22Rv1 (cell line): Measurements from ENCODE around the gene ABCB6.

Source experiments
- H3K27ac ChIP-seq: fragments of 450-650 bp; 2 replicates; pipeline ENCODE4 v1.5.1; 2017
- ZFX ChIP-seq: fragments of 450-650 bp; IDR thresholded peaks from 2 replicates; pipeline ENCODE4 v1.6.1; 2017; ENCODE audit warnings: antibody characterized with exemption, borderline replicate concordance
- TF ChIP-seq, protein P1 (sequence below): fragments of 450-650 bp; IDR thresholded peaks from 2 replicates; pipeline ENCODE4 v1.5.1; 2017; ENCODE audit warnings: mild to moderate bottlenecking

Gene ABCB6

DNA sequence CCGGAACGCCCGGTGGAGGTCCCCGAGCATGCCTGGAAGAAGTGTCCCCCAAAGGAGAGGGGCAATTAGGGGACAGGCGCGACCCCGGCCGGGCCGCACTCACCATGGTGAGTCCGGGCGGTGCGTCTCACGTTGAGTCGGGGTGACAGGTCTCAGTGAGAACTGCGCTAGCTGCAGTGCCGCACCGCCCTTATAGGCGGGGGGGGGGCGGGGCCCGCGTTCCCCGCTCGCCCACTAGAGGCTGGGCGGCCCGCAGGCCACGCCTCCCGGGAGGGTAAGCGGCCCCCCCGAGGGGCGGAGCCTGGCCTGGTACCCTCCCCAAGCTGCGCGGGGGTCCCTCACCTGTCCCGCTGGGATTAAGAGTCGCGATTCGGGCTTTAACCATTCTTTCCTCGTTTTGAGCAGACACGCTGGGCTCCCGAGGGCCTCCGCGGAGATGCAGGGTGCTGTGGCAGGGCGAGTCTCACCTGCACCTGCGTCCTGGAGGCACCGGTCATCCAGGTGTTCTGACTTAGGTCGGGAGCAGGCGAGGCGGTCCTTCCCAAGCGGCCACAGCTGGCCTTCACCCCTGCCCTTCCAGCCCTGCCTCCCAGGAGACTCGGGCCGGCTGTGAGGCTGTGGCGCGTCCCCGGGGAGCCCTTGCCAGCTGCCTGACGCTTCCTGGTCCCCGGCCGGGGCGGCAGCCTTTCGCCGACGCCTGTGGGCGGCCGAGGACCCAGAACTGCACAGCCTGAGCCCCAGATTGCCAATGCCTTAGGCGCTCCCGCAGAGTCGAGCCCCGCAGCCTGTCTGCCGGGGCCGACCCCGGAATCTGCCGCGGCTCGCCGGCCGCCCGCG lies 35.2 kb upstream of the ABCB6 start, which contains the start of gene TUBA4A:
Gene TUBA4A, minus strand, starts transcription at position 166 of the 837 bp plus-strand sequence. Its CDS starts 60 bp downstream, at position 106.
- H3K27ac ChIP-seq = peak within 1 kb of the TSS; percentile 36
- TF ChIP-seq ZFX = no peak
- TF ChIP-seq, protein P1, sequence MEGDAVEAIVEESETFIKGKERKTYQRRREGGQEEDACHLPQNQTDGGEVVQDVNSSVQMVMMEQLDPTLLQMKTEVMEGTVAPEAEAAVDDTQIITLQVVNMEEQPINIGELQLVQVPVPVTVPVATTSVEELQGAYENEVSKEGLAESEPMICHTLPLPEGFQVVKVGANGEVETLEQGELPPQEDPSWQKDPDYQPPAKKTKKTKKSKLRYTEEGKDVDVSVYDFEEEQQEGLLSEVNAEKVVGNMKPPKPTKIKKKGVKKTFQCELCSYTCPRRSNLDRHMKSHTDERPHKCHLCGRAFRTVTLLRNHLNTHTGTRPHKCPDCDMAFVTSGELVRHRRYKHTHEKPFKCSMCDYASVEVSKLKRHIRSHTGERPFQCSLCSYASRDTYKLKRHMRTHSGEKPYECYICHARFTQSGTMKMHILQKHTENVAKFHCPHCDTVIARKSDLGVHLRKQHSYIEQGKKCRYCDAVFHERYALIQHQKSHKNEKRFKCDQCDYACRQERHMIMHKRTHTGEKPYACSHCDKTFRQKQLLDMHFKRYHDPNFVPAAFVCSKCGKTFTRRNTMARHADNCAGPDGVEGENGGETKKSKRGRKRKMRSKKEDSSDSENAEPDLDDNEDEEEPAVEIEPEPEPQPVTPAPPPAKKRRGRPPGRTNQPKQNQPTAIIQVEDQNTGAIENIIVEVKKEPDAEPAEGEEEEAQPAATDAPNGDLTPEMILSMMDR = no peak

DNA sequence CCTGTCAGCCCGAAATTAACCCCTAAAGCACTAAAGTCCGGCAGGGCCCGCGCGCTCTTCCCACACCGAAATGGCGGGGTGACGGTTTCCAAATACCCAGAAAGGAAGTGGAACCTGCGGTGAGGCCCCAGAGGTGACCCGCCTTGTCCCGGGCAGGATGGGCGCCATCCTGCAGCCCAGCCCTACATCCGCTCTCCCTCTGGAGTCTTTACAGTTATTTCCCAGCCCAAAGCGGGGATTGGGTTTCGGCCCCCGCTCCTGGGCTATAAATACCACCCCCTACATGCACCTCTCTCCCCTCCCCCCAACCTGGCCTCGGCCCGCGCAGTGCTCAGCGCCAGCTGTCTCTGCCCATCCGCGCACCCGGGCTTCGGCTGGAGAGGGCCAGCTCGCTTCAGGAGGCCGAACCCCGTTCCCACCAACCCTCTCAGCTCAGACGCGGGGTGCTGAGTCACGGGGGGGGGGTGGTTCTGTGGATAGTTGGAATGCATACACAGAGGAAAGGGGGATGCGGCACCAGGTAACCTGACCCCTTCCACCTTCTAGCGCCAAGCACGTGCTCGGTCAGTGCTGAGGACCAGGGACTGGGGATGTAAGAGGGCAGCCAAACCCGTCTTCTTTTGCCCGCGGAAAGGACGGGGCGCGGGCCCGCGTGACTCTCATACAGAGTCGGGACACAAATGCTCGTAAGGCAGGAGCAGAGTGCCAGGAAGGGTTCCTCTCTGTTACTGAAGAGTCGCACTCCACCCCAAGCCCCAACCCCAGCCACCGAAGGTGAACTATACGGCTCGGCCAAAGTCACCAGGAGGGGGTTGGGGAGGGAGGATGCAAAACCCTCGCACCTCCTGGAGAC lies 34.4 kb upstream of the ABCB6 start, which contains the start of gene TUBA4B:
Gene TUBA4B, plus strand, starts transcription at position 344 of the 853 bp plus-strand sequence. Its CDS starts 165 bp downstream, at position 509.
- H3K27ac ChIP-seq = peak within 1 kb of the TSS; percentile 36
- TF ChIP-seq, protein P1 = no peak
- no peak for TF ChIP-seq ZFX

DNA sequence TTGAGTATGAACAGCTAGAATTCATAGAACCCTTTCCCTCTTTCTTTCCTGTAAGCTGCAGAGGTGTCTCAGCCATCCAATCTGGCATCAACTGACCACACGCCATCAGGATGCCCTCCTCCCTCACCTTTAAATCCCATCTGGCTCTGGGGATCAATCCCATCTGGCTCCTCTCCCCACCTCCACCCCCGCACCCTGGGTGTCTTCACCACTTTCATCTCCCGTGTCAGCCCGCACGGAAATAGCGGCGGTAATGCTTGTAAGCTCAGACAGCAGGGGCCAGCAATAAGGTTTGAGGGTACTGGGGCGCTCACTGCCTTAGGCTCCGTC lies 33.8 kb upstream of the ABCB6 start:
- H3K27ac ChIP-seq = no peak overlapping the region

DNA sequence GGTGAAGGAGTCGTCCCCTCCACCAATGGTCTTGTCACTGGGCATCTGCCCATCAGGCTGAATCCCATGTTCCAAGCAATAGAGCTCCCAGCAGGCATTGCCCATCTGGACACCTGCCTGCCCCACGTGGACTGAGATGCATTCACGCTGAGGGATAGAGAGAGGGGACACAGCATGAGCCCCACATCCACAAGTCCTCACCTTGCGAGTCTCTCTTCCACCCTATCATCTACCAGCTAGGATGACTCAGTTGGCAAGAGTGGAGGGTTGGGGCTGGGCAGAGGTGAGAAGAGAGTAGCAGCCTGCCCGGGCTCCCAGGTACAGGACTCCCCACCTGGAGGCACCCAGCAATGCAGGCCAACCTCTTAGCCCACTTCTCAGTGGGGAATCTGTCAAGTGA lies 33.3 kb upstream of the ABCB6 start:
- H3K27ac ChIP-seq = peak overlapping the region; percentile 97; the same call in 1 of the 2 replicates
- TF ChIP-seq ZFX = no peak
- TF ChIP-seq, protein P1 = no peak

More for the DNA sequence above, 33.8 kb upstream of the ABCB6 start:
- TF ChIP-seq, protein P1 = no peak
- no peak for TF ChIP-seq ZFX

DNA sequence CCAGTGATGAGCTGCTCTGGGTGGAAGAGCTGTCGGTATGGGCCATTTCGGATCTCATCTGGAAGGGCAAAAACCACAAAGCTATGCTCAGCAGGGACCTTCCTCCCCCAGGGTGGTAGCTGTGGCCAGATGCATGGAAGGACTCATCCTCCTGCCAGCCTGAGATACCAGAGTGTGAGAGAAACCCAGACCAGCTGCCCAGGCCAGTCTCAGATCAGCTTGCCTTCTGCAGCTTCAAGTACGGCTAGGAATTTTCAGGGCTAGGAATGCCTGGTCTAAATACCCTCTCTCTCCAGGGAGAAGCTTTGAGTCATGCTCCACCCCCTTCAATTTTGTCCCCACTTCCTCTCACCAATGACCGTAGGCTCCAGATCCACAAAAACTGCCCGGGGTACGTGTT lies 32.9 kb upstream of the ABCB6 start:
- H3K27ac ChIP-seq = peak overlapping the region; percentile 97; the same call in 1 of the 2 replicates
- TF ChIP-seq, protein P1 = no peak
- no peak for TF ChIP-seq ZFX

DNA sequence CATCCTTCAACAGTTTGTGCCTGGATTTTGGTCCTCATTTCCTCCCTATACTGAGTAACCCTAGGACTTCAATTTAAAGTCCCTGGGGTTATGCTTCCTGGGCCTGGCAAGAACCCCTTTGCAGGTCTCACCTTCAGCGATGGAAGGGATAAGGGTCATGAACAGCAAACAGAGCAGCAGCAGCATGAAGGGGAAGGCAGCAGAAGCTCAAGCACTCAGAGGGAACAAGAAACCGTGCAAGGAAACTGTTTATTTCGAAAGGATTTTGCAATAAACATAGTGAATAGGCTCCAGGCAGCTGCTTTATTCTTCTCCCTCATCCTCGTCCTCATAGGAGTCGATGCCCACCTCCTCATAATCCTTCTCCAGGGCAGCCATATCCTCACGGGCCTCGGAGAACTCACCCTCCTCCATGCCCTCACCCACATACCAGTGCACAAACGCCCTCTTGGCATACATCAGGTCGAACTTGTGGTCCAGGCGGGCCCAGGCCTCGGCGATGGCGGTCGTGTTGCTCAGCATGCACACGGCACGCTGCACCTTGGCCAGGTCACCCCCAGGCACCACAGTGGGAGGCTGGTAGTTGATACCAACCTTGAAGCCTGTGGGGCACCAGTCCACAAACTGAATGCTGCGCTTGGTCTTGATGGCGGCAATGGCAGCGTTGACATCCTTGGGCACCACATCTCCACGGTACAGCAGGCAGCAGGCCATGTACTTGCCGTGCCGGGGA lies 31.5 kb upstream of the ABCB6 start:
- TF ChIP-seq, protein P1 = no peak
- no peak for TF ChIP-seq ZFX
- peak overlapping the region; percentile 97 for H3K27ac ChIP-seq
